Stromal cell of bone marrow (primary cell): Measurements from ENCODE around the gene ACKR4.
A peak's percentile ranks its signal among the peaks of the same experiment; 100 is the strongest.
"Not testable (repeated sequence)": the region's sequence is repeated elsewhere in the genome, so short reads cannot be mapped to it uniquely, and the experiment has no call there.

Experiments used
- DNase-seq: peaks from one replicate; pipeline ENCODE4 v3.0.0-alpha.2; 2012; ENCODE audit warnings: low read depth

ACKR4 gene

DNA sequence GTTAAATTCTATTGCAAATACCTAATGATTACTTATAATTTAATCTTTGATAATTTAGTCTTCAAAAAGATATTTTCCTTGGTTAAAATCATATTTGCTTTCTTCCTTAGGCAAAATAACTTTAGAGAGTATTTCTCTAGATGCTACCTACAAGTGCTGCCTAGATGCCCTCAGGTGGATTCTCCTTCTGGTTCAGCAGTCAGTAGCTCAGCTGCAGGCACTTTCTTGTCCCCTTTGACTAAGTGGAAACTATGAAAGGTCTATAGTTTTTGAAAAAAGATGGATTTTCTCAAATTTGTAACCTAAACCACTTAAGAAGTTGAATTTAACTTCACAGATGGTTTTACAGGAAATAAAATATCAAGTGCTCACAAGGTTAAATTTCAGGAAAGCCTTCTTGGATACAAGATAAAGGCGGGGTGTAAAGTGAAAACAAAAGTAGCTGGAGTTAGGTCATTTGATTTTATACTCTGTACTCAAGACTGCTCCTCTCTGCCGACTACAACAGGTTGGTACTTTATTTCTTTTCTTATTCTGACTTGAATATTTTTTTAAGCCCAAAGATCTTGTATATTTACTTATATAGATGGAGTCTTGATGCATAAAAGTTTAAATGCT is at the start of gene ACKR4:
Gene ACKR4 (plus strand): TSS at position 455 of the 618 bp plus-strand sequence. CDS start 3,128 bp downstream, outside the sequence.
- DNase-seq: no peak

DNA sequence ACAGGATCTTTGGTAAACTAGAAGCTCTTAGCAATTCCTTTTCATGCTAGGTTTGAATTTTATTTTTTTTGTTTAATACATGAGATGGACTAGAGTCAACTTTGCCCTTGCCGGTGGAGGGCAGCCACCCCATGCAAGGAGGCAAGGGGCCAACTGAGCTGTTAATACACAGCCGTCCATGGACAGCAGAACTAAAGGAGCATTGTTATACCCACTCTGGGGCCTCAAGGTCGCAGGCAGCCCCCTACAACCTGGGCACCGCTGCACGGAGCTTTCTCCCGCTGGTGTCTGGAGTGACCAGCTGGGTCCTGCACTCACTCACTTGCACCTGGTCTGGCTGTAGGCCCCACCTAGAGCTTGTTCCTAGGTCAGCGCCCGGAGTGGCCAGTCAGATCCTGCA is 47.9 kb upstream of the ACKR4 start:
- no peak for DNase-seq

DNA sequence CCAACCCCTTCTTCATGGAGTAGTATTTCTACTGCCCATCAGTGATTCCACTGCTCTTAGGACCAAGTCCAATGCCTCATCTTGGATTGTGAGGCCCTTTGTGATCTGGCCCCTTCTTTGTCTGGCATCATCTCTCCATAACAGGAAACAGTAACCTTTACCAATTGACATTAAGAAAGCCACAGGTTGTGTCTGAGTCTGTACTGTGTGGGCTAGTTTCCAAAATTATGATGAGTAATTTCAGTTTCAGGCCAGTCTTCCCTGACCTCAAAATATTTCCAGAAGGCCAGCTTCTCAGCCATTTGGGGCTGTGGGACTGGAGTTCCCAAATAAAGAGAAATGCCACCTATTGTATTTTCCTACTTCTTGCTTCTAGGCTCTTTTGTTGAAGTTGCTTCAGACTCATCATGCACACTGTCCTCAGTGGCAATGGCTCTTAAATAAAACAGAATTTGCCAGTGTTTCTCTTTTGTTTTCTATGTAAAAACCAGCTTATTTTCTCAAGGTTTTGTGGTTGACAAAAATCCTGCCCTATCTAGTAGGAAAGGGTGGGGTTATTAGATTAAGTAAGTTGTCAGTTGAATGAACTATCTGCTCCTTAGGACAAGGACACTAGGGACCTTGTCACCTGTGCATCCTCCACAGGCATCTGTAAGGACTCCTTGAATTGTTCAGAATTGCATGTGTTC is 47.0 kb upstream of the ACKR4 start:
- peak; percentile 72 for DNase-seq

DNA sequence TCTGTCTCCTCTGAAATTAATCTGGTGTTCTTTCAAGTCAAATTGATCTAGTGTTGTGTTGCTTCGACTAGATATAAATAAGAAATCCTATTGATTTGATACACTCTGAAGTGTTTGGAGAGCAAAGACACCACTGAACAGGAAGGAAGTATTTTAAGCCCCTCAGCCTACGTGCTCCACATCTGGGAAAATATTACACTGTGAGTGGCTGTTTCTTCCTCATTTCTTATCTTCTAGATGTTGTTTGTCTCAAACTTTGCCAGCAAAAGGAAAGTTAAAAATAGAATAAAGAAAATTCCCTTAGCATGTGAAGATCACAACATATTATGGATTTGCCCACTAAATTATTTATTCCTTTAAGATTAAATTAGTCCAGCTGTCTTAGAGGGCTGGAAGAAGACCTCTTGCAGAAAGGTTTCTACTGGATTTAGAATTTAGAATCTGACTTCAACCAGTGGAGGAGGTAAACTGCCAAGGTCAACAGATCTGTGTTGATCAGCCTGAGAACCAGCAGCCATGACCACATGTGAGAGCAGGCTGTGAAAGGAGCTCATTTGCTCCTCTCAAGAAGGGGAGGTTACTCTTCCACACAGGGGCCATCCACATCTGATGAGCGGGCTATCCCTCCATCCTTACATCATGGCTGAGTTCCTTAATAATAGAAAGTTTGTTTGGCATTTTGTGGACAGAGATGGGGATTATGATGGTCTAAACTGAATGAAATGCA is 46.3 kb upstream of the ACKR4 start:
- peak; percentile 31 for DNase-seq

DNA sequence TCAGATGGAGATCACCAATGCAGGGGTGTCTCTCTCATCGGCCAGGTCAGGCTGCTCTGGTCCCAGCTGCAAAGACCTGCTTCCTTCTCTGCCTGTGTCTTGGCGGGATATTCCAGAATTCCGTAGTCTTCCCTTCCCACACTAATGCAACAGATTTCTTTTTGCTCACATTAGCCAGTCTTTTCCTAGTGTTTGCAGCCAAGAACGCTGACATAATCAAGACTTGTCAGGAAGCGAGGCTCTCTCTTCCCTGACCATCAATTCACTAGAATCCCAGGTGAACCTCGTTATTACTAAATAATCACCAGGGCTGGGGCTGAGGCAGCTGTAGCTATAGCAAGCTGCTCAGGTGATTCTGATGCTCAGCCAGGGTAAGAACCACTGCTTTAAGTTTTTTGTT is 43.2 kb upstream of the ACKR4 start:
- DNase-seq: no peak

DNA sequence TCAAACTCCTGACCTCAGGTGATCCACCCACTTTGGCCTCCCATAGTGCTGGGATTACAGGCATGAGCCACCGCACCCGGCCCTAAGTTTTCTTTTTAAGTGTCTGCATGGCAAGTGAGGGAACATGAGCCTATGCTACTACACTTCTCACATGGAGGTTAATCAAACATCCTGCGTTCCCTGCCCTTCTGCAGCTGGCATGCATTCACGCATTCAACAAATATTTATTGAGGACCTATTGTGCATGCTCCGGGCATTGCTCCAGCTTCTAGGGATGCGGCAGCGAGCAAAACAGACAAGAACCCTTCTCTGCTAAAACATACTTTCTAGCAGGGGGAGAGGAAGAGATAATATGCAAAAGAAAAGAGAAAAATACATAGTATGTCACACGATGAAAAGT is 42.6 kb upstream of the ACKR4 start:
- no peak for DNase-seq

DNA sequence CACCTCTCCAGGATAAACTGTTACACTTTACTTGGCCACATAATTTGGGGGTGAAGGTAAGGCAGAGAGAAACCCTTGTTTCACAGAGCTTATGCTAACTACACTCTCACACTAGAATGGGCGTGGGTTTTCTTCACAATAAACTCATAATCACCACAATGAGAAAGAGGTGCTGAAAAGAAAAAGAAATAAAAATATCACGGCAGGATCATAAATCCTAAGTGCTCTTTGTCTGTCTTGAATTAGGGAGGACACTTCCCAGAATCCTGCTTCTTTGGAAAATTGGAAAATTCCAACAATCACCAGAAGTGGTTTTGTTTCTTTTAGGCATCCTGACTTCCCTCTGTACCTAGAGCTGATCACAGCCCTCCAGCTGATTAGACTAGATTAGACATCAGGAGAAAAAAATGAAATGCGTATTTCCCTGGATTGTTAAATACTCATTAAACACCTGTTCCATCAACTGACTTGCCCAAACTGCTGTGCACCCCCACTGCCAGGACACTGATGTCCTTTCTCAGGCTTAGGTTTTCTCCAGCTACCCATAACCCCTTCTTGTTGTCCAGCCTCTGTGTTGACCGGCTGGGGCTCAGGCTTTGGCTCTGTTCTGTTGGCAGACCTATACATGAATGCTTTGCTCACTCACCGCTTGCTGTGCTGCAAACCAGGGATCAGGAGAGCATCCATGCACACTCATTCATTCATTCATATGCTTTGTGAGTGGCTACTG is 41.6 kb upstream of the ACKR4 start:
- no peak for DNase-seq

DNA sequence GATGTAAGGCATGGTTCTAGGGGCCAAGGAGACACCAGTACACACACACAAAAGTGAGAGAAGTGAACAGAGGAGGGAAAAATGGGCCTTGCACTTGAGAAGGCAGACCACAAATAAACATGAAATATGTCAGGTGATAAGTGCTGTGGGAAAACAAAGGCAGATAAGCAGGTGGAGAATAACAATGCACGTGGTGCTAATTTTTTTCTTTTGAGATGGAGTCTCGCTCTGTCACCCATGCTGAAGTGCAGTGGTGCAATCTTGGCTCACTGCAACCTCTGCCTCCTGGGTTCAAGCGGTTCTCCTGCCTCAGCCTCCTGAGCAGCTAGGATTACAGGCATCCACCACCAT is 41.1 kb upstream of the ACKR4 start:
- DNase-seq: not testable (repeated sequence)

DNA sequence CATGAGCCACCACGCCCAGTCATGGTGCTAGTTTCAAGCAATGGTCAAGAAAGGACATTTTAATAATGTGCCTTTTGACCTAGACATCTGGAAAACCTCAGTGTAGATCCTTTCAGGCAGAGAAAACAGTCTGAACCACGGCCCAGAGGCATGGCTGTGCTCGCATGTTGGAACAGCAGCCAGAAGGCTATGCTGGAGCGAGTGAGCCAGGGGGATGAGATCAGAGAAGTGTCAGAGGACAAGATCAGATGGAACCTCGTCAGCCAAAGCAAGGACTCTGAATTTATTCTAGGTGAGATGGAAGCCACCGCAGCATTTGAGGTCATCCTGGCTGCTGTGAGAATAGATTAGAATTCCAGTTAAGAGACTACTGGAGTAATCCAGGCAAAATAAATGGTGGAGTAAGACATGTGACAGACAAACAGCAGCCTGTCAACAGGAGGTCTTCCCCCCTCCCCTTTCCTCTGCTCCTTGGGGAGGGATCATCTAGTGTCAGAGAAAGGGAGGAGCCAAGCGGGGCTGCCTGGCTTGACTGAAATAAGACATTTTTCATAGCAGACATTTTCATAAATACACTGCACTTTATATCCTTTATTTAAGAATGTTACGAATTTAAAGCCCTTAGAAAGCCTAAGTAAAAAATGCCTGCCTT is 40.4 kb upstream of the ACKR4 start:
- no peak for DNase-seq

DNA sequence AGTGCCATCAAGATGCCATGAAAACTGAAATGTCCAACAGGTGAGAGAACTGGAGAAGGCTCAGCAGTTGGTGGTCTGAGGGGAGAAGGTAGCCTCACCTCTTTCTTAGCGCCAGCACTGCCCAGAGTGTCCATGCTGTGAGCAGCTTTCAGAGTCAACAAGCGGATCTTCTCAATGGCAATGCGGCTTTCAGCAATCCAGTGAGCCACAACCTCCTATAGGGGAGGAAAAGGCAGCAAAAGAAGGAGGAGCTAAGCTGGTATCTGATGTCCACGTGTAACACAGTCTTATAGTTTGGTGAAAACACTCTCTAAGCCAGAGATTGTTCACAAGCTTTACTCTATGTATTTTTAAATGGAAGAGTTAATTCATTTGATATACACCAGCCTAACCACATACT is 36.1 kb upstream of the ACKR4 start:
- no peak for DNase-seq

DNA sequence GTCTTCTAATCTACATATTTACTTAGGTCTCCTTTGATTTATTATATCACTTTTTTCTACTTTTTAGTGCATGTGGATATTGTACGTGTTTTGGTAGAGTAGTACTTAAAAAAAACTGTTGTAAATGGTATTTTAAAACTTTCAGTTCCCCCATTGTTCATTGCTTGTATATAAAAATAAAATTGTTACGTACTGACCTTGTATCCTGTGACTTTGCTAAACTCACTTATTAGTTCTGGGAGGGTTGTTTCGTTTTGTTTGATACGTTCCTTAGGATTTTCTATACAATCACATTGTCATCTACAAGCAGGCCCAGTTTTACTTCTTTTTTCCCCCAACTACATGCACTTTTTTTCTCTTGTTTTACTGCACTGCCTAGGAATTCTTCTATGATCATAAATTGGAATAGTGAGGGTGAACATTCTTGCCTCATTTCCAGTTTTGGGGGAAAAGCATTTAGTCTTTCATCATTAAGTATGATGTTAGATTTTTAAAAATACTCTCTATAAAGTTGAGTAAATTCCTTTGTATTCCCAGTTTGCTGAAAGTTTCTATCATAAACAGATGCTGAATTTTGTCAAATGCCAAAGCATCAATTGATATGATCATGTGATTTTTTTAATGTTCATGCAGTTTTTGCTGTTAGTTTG is 33.5 kb upstream of the ACKR4 start:
- no peak for DNase-seq

DNA sequence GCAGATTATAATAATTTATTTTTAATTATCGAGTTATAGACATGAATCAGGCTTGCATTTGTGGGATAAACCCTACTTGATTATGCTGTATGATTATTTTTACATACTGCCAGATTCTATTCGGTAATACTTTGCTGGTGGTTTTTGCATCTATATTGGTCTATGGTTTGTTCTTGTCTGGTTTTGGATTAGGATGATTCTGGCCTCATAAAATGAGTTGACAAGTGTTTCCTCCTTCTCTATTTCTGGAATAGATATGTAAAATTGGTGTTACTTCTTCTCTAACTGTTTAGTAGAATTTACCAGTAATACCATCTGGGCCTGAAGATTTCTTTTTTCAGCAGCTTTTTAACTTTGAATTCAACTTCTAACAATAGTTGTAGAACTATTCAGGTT is 33.0 kb upstream of the ACKR4 start:
- DNase-seq: no peak

DNA sequence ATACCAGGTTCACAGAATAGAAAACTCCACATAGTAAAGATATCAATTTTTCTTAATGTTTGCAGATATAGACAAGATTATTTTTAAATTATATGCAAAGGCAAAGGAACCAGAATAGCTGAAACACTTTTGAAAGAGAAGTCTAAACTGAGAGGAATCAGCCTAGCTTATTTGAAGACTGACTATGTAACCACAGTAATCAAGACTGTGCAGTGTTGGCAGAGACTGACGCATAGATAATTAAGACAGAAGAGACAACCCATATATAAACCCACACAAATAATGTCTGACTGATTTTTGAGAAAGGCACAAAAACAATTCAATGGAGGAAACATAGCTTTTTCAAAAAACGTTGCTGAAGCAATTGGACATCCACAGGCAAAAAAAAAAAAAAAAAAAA is 28.6 kb upstream of the ACKR4 start:
- DNase-seq: no peak

DNA sequence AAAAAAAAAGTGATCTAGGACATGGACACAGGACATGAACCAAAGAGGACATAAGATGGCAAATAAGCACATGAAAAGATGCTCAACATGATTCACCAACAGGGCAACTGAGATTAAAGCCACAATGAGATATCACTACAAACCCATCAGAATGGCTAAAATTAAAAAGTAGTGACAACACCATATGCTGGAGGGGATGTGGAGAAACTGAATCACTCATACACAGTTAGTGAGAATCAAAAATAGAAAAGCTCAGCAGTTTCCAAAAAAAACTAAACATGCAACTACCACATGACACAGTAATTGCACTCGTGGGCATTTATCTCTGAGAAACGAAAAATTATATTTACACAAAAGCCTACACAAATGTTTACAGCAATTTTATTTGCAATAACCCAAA is 27.9 kb upstream of the ACKR4 start:
- peak; percentile 81 for DNase-seq

DNA sequence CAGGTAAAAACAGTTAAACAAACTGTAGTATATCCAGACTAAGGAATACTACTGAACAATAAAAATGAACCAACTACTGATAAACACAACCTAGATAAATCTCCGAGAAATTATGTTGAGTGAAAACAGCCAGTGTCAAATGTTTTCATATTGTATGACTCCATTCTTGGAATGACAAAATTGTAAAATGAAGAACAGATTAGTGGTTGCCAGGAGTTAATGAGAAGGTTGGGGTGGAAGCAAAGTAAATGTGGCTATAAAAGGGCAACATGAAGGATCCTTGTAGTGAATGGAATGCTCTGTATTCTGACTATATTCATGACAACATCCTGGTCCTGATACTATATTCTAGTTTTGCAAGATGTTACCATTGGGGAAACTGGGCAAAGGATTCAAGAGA is 27.5 kb upstream of the ACKR4 start:
- no peak for DNase-seq

DNA sequence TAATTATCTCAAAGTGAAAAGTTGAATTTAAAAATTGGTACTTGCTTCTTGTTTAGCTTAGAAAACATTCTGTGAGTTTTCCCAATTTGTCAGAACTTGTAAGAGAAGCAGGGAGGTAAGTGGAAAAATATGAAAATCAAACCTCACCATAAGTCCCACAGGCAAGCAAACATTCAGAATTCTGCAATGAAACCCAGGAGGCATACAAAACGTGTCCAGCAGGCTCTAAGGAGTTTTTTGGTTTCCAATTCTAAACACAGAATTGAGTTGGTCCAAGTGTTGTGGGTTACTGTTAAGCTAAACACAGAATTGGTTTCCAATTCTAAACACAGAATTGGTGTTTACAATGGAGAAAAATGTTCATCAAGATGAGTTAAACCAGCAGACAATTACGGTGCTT is 27.1 kb upstream of the ACKR4 start:
- no peak for DNase-seq

DNA sequence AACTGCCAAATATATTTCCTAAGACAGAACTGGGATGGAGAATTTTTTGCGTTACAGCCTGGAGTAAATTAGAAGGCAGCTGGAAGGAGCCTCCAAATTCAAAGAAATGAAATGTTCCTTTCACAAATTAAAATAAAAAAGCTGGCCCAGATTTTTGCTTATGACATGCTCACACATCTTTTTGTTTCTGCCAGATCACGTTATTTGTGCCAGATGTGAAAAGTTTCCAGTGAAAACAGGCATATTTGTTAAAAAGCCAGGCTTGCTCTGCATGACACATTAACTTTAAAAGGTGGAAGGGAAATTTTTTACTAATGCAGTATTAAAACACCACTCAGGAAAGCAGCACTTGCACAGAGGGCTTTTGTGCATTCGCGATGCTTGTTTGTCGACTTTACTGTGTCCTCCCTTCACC is 23.3 kb upstream of the ACKR4 start:
- DNase-seq: no peak

DNA sequence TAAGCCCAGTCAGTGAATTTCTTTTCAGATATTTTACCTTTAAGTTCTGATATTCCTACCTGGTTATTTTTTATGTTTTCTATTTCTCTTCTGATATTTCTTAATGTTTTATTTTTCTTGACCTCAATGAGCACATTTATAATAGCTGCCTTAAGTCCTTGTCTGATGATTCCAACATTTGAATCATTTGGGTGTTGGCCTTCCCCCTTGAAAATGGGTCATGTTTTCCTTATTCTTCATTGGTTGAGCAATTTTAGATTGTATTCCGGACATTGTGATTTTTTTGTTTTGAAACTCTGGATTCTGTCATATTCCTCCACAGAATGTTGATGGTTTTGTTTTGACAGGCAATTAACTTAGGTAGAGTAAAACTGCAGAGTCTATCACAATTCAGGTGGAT is 9.7 kb upstream of the ACKR4 start:
- DNase-seq: no peak

DNA sequence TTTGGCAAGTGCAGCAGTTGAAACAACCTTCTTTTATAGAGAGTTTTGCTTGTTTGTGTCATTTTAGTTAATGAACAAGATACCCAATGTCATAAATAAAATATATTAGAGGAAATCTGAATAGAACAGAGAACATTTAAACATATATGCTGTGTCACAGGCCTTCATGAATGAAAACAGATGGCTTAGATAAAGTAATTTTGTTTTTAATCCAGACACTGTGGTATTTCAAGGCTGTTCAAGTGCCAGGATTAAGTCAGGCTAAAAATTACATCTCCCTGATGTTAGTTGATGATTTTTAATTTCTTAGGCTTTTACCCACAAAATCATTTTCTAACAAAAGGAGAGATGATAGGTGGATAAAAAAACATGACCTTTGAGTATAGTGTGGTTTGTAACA is 4.9 kb upstream of the ACKR4 start:
- no peak for DNase-seq

DNA sequence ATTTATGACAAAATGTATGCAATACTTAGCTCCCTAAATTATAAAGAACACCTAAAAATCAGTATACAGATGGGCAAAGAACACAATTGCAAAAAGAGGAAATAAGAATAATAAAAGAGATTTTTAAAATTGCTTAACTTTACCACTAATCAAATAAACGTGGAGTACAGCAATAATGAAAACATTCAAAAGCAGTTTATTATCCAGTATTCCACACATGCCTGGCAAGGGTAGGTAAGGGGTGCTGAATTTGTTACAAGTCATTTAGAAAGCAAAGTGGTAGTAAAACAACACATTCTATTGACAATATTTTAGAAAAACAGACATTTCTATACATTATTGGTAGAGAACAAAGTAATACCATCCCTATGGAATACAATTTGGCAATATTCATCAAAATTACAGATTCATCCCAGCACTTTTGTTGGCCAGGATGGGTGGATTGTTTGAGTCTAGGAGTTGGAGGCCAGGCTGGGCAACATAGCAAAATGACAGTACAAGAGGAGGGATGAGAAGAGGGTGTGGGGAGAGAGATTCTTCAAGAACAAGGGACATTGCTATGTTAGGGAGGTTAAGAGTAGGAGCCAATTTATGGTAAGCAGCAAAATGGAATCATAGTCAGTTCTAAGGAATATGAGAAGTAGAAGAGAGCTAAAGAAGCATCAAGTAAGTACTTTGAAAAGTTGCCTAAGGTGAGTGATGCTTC is 3.7 kb upstream of the ACKR4 start:
- DNase-seq: no peak

DNA sequence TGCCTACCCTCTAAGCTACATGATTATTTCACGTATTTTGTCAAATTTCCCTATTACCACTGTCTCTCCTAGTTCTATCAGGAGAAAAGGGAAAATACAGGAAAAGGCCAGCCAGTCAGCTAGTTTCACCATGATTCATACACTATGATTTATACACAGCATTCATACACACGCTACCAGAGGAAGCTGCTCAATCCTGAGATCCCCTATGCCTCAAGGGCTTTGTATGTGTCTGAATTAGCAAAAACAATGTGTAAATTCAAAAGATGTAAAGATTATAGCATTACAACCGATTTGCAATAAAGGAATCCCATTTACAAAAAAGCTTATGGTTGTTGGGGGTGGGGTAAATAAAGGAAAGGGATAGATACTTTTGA is 3.1 kb upstream of the ACKR4 start:
- DNase-seq: no peak
